Psoas muscle (tissue), 8 donors: Measurements from ENCODE around the gene CRYBG1. TPM values are rescaled to one million over a fixed set of nuclear protein-coding genes. Genes with fewer than 3 reads are reported as not detected.

Source experiments
- ATAC-seq, 4 donors: fragments of 200-7000 bp; cut with Tn5 transposase; one replicate each; pipeline ENCODE4 v1.9.1; 2020; ENCODE audit warnings: moderate library complexity in 3 of 4, mild to moderate bottlenecking in 2 of 4
- DNase-seq, 2 donors: peaks; one replicate each; pipeline ENCODE4 v3.0.0-alpha.2; 2020
- H3K27ac ChIP-seq: fragments of 200-600 bp; one replicate; pipeline ENCODE4 v1.8.0; 2022
- H3K27me3 ChIP-seq, 3 donors: fragments of 200-600 bp in 1 of 3; one replicate each; pipeline versions ENCODE4 v1.6.1 to v1.8.0; 2013 to 2022; ENCODE audit warnings: low read length in 2 of 3, mild to moderate bottlenecking in 2 of 3, moderate library complexity in 1 of 3; ENCODE audit not compliant: insufficient read depth in 3 of 3
- H3K36me3 ChIP-seq, 2 donors: fragments of 200-600 bp in 1 of 2; one replicate each; pipeline versions ENCODE4 v1.6.1 to v1.8.0; 2013 to 2022; ENCODE audit warnings: low read depth in 1 of 2, mild to moderate bottlenecking in 1 of 2, moderate library complexity in 1 of 2; ENCODE audit not compliant: insufficient read depth in 1 of 2
- H3K4me1 ChIP-seq: fragments of 200-600 bp; one replicate; pipeline ENCODE4 v1.8.0; 2022
- H3K4me3 ChIP-seq: fragments of 200-600 bp; one replicate; pipeline ENCODE4 v1.8.0; 2022; ENCODE audit warnings: mild to moderate bottlenecking
- H3K9me3 ChIP-seq: fragments of 200-600 bp; one replicate; pipeline ENCODE4 v1.8.0; 2022
- CTCF ChIP-seq: fragments of 200-600 bp; IDR thresholded peaks from one replicate; pipeline ENCODE4 v1.8.0; 2022; ENCODE audit warnings: antibody characterized with exemption
- WGBS, 3 donors: extraction: QIAGEN DNeasy Blood & Tissue Kit; methylation state at CpG; one replicate each; pipeline versions ENCODE4 v1.1.6 to v1.1.7; 2013; 5-methylcytosine and 5-hydroxymethylcytosine counted together
- intact Hi-C, 2 donors: fragments of 100-400 bp; cut with DNase I; formaldehyde crosslinking; loops; one replicate each; pipeline versions ENCODE4 v1.11.0 to v1.14.2; 2022
- polyA plus RNA-seq, 3 donors: library from polyadenylated mRNA; stranded (reverse); fragments of 200-250 nt; gene quantifications; one replicate each; pipeline ENCODE4 v1.2.3, GENCODE V29; 2013
- total RNA-seq, 4 donors: library from RNA; stranded (reverse); fragmentation: NEBNext Ultra II Directional in 2 of 4; extraction: Animal tissue kit (Norgen Biotek cat#: 25700) in 2 of 4; gene quantifications; one replicate each; pipeline versions ENCODE4 v1.2.1 to v1.2.4, GENCODE V29; 2021 to 2023
- donor health status: healthy with polysubstance abuse.
- donor health status: DM: no; HTN: no; CAD: no; lungs with moderate emphysema.
- donor health status: Bipolar disorder and iron deficiency.
- donor health status: healthy.
- donor health status: DM: yes; HTN: yes; CAD: no.
- donor health status: DM: no; HTN: no; CAD: no.
- donor health status: DM: no; HTN: no; CAD: no.
- donor health status: DM: yes; HTN: yes; CAD: no.

Gene CRYBG1
- total and polyA plus RNA-seq, 7 donors: 0.17 to 1.6 (median 0.82) TPM

- DNase-seq (no peak), ATAC-seq (no peak)
- no peak overlapping the region for H3K27ac ChIP-seq
- H3K9me3 ChIP-seq: no peaks in the 10 kb centered on the region
- no peak overlapping the region for H3K4me3 ChIP-seq
- H3K4me1 ChIP-seq: no peaks in the 10 kb centered on the region
- no peak for TF ChIP-seq CTCF
- 52 to 56% (median 52%) methylated on average over 7 of the region's 7 CpGs for WGBS, 3 donors
- intact Hi-C loops: no loop called here
- no peaks in the 10 kb centered on the region for H3K36me3 ChIP-seq
- H3K27me3 ChIP-seq: no peaks in the 10 kb centered on the region
Observed at GRCh38 chr6:106451439-106451838, 90.9 kb downstream of the CRYBG1 start.

- Histone ChIP-seq H3K27ac (no peak overlapping the region), H3K9me3 (no peaks in the 10 kb centered on the region), H3K4me3 (no peak overlapping the region), H3K36me3 (no peaks in the 10 kb centered on the region), H3K27me3 (no peaks in the 10 kb centered on the region), H3K4me1 (no peaks in the 10 kb centered on the region)
- WGBS, 3 donors: 0 to 89% (median 82%) methylated on average over 1 of the region's 1 CpG
- no peak for DNase-seq
- no peak for TF ChIP-seq CTCF
- no peak for ATAC-seq
- intact Hi-C loops: loop anchor here in 1 of 2 donors (1.0 kb wide), 1 partner anchor 112 kb away; no protein-coding TSS in a partner anchor
Observed at GRCh38 chr6:106452628-106453027, 92.1 kb downstream of the CRYBG1 start.

- intact Hi-C loops: no loop called here
- no peaks in the 10 kb centered on the region for H3K27me3 ChIP-seq
- no peak for DNase-seq
- TF ChIP-seq CTCF: no peak
- ATAC-seq: no peak
- 62 to 68% (median 65%) methylated on average over 6 of the region's 6 CpGs for WGBS, 3 donors
- H3K36me3 ChIP-seq: no peaks in the 10 kb centered on the region
- H3K9me3 ChIP-seq: no peaks in the 10 kb centered on the region
- H3K4me1 ChIP-seq: no peaks in the 10 kb centered on the region
- no peak overlapping the region for H3K27ac ChIP-seq
- no peak overlapping the region for H3K4me3 ChIP-seq
Observed at GRCh38 chr6:106453756-106454367, 93.3 kb downstream of the CRYBG1 start.

GRCh38 chr6:106456756-106457155, 96.2 kb downstream of the CRYBG1 start:
- ATAC-seq (no peak), DNase-seq (no peak)
- Histone ChIP-seq H3K27ac (no peak overlapping the region), H3K9me3 (no peaks in the 10 kb centered on the region), H3K4me3 (no peak overlapping the region), H3K36me3 (no peaks in the 10 kb centered on the region), H3K27me3 (peaks cover 0 to 8% (median 0%) of the 10 kb centered on the region in 3 donors), H3K4me1 (no peaks in the 10 kb centered on the region)
- intact Hi-C loops: no loop called here
- 50 to 78% (median 58%) methylated on average over 1 of the region's 1 CpG for WGBS, 3 donors
- TF ChIP-seq CTCF: no peak
